H9 (cell line): Measurements from ENCODE around the gene KRTAP4-5. TPM values are rescaled to one million over a fixed set of nuclear protein-coding genes. Genes with fewer than 3 reads are reported as not detected.

Experiments
- DNase-seq: peaks from one replicate; pipeline ENCODE4 v3.0.0-alpha.2; 2017
- H2AFZ ChIP-seq: one replicate; pipeline ENCODE4 v1.6.1; 2013; ENCODE audit warnings: mild to moderate bottlenecking, low read length, control low read depth, moderate library complexity
- H2AK5ac ChIP-seq: 2 replicates; pipeline ENCODE4 v1.6.1; 2013; ENCODE audit warnings: low read length, control low read depth, mixed read lengths; ENCODE audit not compliant: insufficient read length
- H2BK120ac ChIP-seq: one replicate; pipeline ENCODE4 v1.6.1; 2013; ENCODE audit warnings: low read depth, mild to moderate bottlenecking, low read length, control low read depth, inconsistent platforms; ENCODE audit not compliant: poor library complexity, severe bottlenecking
- H2BK12ac ChIP-seq: 2 replicates; pipeline ENCODE4 v1.6.1; 2013; ENCODE audit warnings: low read length, control low read depth, mixed read lengths, low read depth; ENCODE audit not compliant: insufficient read length
- H2BK15ac ChIP-seq: 2 replicates; pipeline ENCODE4 v1.6.1; 2013; ENCODE audit warnings: low read depth, low read length, control low read depth
- H2BK20ac ChIP-seq: one replicate; pipeline ENCODE4 v1.6.1; 2013; ENCODE audit warnings: low read depth, mild to moderate bottlenecking, low read length, control low read depth, inconsistent platforms; ENCODE audit not compliant: poor library complexity, severe bottlenecking
- H2BK5ac ChIP-seq: 2 replicates; pipeline ENCODE4 v1.6.1; 2013; ENCODE audit warnings: low read length, control low read depth, mixed read lengths; ENCODE audit not compliant: insufficient read length
- H3K14ac ChIP-seq: 2 replicates; pipeline ENCODE4 v1.6.1; 2013; ENCODE audit warnings: low read length, control low read depth; ENCODE audit not compliant: insufficient read depth
- H3K18ac ChIP-seq: 2 replicates; pipeline ENCODE4 v1.6.1; 2013; ENCODE audit warnings: low read depth, mild to moderate bottlenecking, mixed read lengths, low read length, control low read depth; ENCODE audit not compliant: insufficient read length
- H3K23ac ChIP-seq: 2 replicates; pipeline ENCODE4 v1.6.1; 2013; ENCODE audit warnings: low read length, control low read depth, mixed read lengths, low read depth; ENCODE audit not compliant: insufficient read length
- H3K23me2 ChIP-seq: 2 replicates; pipeline ENCODE4 v1.6.1; 2013; ENCODE audit warnings: low read depth, mild to moderate bottlenecking, mixed read lengths, low read length, control low read depth; ENCODE audit not compliant: insufficient read length, poor library complexity, severe bottlenecking
- H3K27ac ChIP-seq: 2 replicates; pipeline ENCODE4 v1.5.1; 2013; ENCODE audit warnings: low read length, control low read depth, mixed read lengths, low read depth; ENCODE audit not compliant: insufficient read length
- H3K27me3 ChIP-seq: 2 replicates; pipeline ENCODE4 v1.6.1; 2013; ENCODE audit warnings: low read length, control low read depth, inconsistent platforms; ENCODE audit not compliant: insufficient read depth
- H3K4ac ChIP-seq: 2 replicates; pipeline ENCODE4 v1.6.1; 2013; ENCODE audit warnings: low read depth, mild to moderate bottlenecking, control low read depth, inconsistent platforms, low read length, moderate library complexity
- H3K4me1 ChIP-seq: 2 replicates; pipeline ENCODE4 v1.6.1; 2013; ENCODE audit warnings: low read length, control low read depth, inconsistent platforms; ENCODE audit not compliant: insufficient read depth
- H3K4me2 ChIP-seq: 2 replicates; pipeline ENCODE4 v1.6.1; 2013; ENCODE audit warnings: low read length, control low read depth, mixed read lengths; ENCODE audit not compliant: insufficient read length, insufficient read depth
- H3K56ac ChIP-seq: 2 replicates; pipeline ENCODE4 v1.6.1; 2013; ENCODE audit warnings: low read depth, mild to moderate bottlenecking, mixed read lengths, low read length, control low read depth; ENCODE audit not compliant: insufficient read length
- H3K79me1 ChIP-seq: 2 replicates; pipeline ENCODE4 v1.6.1; 2013; ENCODE audit warnings: low read depth, mild to moderate bottlenecking, moderate library complexity, low read length, control low read depth, inconsistent platforms; ENCODE audit not compliant: insufficient read depth, poor library complexity, severe bottlenecking
- H3K79me2 ChIP-seq: 2 replicates; pipeline ENCODE4 v1.6.1; 2013; ENCODE audit warnings: low read length, control low read depth, inconsistent platforms; ENCODE audit not compliant: insufficient read depth
- H3K9ac ChIP-seq: 2 replicates; pipeline ENCODE4 v1.6.1; 2013; ENCODE audit warnings: low read length, control low read depth, mixed read lengths; ENCODE audit not compliant: insufficient read length; ENCODE audit errors: extremely low read depth
- H3K9me3 ChIP-seq: one replicate; pipeline ENCODE4 v1.6.1; 2013; ENCODE audit warnings: low read depth, low read length, inconsistent platforms; ENCODE audit not compliant: control insufficient read depth
- H3T11ph ChIP-seq: one replicate; pipeline ENCODE4 v1.6.1; 2013; ENCODE audit warnings: mild to moderate bottlenecking, low read length, control low read depth, inconsistent platforms
- H4K20me1 ChIP-seq: one replicate; pipeline ENCODE4 v1.6.1; 2013; ENCODE audit not compliant: control insufficient read depth, insufficient read length, insufficient read depth
- H4K5ac ChIP-seq: 2 replicates; pipeline ENCODE4 v1.6.1; 2013; ENCODE audit warnings: low read depth, mild to moderate bottlenecking, mixed read lengths, low read length, control low read depth; ENCODE audit not compliant: insufficient read length
- H4K8ac ChIP-seq: replicated peaks from 2 replicates; pipeline ENCODE4 v1.6.1; 2013; ENCODE audit warnings: low read length, control low read depth, mixed read lengths, low read depth; ENCODE audit not compliant: insufficient read length
- H4K91ac ChIP-seq: 2 replicates; pipeline ENCODE4 v1.6.1; 2013; ENCODE audit warnings: low read depth, mild to moderate bottlenecking, moderate library complexity, mixed read lengths, low read length, control low read depth; ENCODE audit not compliant: insufficient read length
- H3K27ac Mint-ChIP-seq, 3 experiments: 2 replicates in 2 of 3; 3 replicates in 1 of 3; pipeline ENCODE4 v1.8.0; 2020 to 2021; ENCODE audit warnings: mixed read lengths in 3 of 3, mild to moderate bottlenecking in 1 of 3, moderate library complexity in 1 of 3
- H3K27me3 Mint-ChIP-seq: 2 replicates; pipeline ENCODE4 v1.8.0; 2021; ENCODE audit warnings: low read depth, mild to moderate bottlenecking, moderate library complexity, mixed read lengths
- H3K36me3 Mint-ChIP-seq, 3 experiments: 2 replicates in 2 of 3; 3 replicates in 1 of 3; pipeline ENCODE4 v1.8.0; 2020 to 2021; ENCODE audit warnings: low read depth in 3 of 3, mixed read lengths in 3 of 3; ENCODE audit not compliant: insufficient read depth in 1 of 3
- H3K4me1 Mint-ChIP-seq, 2 experiments: 2 replicates each; pipeline ENCODE4 v1.8.0; 2020; ENCODE audit warnings: mixed read lengths in 2 of 2
- H3K4me3 Mint-ChIP-seq, 2 experiments: 2 replicates in 1 of 2; 3 replicates in 1 of 2; pipeline ENCODE4 v1.8.0; 2020 to 2021; ENCODE audit warnings: mild to moderate bottlenecking in 2 of 2, mixed read lengths in 2 of 2, moderate library complexity in 1 of 2
- H3K9me3 Mint-ChIP-seq, 2 experiments: 2 replicates in 1 of 2; 3 replicates in 1 of 2; pipeline ENCODE4 v1.8.0; 2020; ENCODE audit warnings: mild to moderate bottlenecking in 2 of 2, mixed read lengths in 2 of 2, moderate library complexity in 1 of 2
- WGBS: extraction: QIAGEN DNeasy Blood & Tissue Kit; methylation state at CpG from one replicate; pipeline ENCODE4 v1.1.7; 2013; ENCODE audit warnings: missing lambda C conversion rate, low lambda C conversion rate, mixed read lengths; ENCODE audit not compliant: insufficient read length; ENCODE audit errors: extremely low coverage; 5-methylcytosine and 5-hydroxymethylcytosine counted together
- total RNA-seq: library from RNA; stranded (reverse); gene quantifications from 2 replicates; pipeline ENCODE4 v1.2.1, GENCODE V29; 2021
- TF ChIP-seq, protein P1 (sequence below): fragments of 200-600 bp; sonication (generic); conservative IDR thresholded peaks from 3 replicates; pipeline ENCODE4 v1.8.0; 2021; ENCODE audit warnings: antibody characterized with exemption, mild to moderate bottlenecking

The KRTAP4-5 gene
- total RNA-seq, 1 experiment from 2014 or later = not detected

DNA sequence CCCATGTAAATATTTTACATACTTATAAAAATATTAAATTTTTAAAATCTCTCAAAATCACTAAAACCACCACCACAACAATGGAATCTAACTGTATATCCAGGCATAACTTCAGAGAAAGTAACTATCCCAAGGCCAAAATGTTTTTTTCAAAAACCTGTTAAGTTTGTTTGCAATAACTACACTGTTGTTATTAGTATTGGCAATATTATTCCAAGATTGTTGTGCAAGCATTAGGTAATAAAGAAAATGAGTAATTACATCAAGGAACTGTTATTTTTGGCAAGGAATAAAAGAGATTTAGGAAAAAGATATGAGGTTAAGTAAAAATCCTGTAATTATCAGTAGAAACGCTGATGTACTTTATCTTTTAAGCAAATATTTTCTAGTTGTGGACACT, 22.3 kb downstream of the KRTAP4-5 start:
- H3K4me3 Mint-ChIP-seq = no peak overlapping the region
- peaks cover 5% of the 10 kb centered on the region in 2 experiments for H3K4me1 Mint-ChIP-seq
- TF ChIP-seq, protein P1, sequence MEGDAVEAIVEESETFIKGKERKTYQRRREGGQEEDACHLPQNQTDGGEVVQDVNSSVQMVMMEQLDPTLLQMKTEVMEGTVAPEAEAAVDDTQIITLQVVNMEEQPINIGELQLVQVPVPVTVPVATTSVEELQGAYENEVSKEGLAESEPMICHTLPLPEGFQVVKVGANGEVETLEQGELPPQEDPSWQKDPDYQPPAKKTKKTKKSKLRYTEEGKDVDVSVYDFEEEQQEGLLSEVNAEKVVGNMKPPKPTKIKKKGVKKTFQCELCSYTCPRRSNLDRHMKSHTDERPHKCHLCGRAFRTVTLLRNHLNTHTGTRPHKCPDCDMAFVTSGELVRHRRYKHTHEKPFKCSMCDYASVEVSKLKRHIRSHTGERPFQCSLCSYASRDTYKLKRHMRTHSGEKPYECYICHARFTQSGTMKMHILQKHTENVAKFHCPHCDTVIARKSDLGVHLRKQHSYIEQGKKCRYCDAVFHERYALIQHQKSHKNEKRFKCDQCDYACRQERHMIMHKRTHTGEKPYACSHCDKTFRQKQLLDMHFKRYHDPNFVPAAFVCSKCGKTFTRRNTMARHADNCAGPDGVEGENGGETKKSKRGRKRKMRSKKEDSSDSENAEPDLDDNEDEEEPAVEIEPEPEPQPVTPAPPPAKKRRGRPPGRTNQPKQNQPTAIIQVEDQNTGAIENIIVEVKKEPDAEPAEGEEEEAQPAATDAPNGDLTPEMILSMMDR = no peak
- no peaks in the 10 kb centered on the region for H3K4me1 ChIP-seq
- H3K27me3 ChIP-seq = no peaks in the 10 kb centered on the region
- H3K27ac Mint-ChIP-seq = no peak overlapping the region
- no peak overlapping the region for H2BK15ac ChIP-seq
- H3K79me2 ChIP-seq = no peaks in the 10 kb centered on the region
- H3K9ac ChIP-seq = no peak overlapping the region
- H3K56ac ChIP-seq = no peak overlapping the region
- no peak overlapping the region for H2BK20ac ChIP-seq
- no peak overlapping the region for H3T11ph ChIP-seq
- no peak overlapping the region for H2BK12ac ChIP-seq
- H2AK5ac ChIP-seq = no peak overlapping the region
- no peak overlapping the region for H4K91ac ChIP-seq
- peaks cover 4 to 9% of the 10 kb centered on the region in 2 experiments; a peak in 4 of 5 replicates for H3K9me3 Mint-ChIP-seq
- no CpG with 5 or more reads among the region's 1 CpG for WGBS
- no peak overlapping the region for H3K4me2 ChIP-seq
- no peak overlapping the region for H3K14ac ChIP-seq
- H3K18ac ChIP-seq = no peak overlapping the region
- no peaks in the 10 kb centered on the region for H3K79me1 ChIP-seq
- no peak overlapping the region for H2BK120ac ChIP-seq
- H2BK5ac ChIP-seq = no peak overlapping the region
- no peak overlapping the region for H3K4ac ChIP-seq
- no peak overlapping the region for H4K5ac ChIP-seq
- H3K27me3 Mint-ChIP-seq = no peaks in the 10 kb centered on the region; the same call in 1 of the 2 replicates
- no peaks in the 10 kb centered on the region for H4K20me1 ChIP-seq
- DNase-seq = no peak
- H3K23me2 ChIP-seq = no peaks in the 10 kb centered on the region
- peaks cover 0 to 2% (median 0%) of the 10 kb centered on the region in 3 experiments; a peak in 2 of 7 replicates for H3K36me3 Mint-ChIP-seq
- no peak overlapping the region for H3K27ac ChIP-seq
- no peak overlapping the region for H4K8ac ChIP-seq
- no peak overlapping the region for H2AFZ ChIP-seq
- H3K23ac ChIP-seq = no peak overlapping the region
- no peaks in the 10 kb centered on the region for H3K9me3 ChIP-seq
